Stimulated activated CD8-positive, alpha-beta memory T cell treated with anti-CD3 and anti-CD28 coated beads, Interleukin-7, amount 100 ng/mL, for 48 hours (primary cell): Measurements from ENCODE around the gene WWTR1.

Experiments
- DNase-seq, 2 donors: peaks; one replicate each; pipeline ENCODE4 v3.0.0-alpha.2; 2020; ENCODE audit warnings: low read depth in 1 of 2; ENCODE audit errors: extremely low read depth in 1 of 2

WWTR1 gene

DNA sequence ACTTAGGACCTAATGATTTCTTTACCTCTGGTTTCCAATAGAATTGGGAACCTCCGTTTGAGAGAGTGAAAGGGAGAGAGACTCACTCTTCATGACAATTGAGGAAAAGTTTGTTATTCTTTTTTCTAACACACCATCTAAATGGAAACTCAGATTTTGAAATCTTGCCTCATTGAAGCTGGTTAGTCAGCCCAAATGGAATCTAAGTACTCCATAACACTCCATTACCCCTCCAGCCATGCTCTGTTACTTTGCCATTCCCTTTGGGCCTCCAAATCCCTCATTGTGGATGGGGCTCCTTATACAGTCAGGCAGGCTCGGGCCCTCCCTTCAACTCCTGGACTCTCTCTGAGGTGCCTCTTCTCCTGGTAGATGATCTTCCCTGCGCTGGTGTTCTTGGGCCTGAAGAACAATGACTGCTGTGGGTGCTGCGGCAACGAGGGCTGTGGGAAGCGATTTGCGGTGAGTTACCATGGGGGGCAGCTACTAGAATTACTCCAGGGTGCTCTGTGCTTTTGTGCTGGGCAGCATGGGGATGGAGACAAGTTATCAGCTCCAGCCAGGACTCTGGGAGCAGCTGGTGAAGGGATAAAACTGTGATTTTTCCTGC, 182.3 kb downstream of the WWTR1 start:
- no peak for DNase-seq

- no peak for DNase-seq
Measured at GRCh38 chr3:149474250-149474817, 183.5 kb downstream of the WWTR1 start, which contains the start of gene TM4SF4. TSS of gene TM4SF4 (plus strand) at chr3:149474697. CDS start at chr3:149474878, 181 bp downstream.

- no peak for DNase-seq
Measured at GRCh38 chr3:149473357-149474249, 184.2 kb downstream of the WWTR1 start.

DNA sequence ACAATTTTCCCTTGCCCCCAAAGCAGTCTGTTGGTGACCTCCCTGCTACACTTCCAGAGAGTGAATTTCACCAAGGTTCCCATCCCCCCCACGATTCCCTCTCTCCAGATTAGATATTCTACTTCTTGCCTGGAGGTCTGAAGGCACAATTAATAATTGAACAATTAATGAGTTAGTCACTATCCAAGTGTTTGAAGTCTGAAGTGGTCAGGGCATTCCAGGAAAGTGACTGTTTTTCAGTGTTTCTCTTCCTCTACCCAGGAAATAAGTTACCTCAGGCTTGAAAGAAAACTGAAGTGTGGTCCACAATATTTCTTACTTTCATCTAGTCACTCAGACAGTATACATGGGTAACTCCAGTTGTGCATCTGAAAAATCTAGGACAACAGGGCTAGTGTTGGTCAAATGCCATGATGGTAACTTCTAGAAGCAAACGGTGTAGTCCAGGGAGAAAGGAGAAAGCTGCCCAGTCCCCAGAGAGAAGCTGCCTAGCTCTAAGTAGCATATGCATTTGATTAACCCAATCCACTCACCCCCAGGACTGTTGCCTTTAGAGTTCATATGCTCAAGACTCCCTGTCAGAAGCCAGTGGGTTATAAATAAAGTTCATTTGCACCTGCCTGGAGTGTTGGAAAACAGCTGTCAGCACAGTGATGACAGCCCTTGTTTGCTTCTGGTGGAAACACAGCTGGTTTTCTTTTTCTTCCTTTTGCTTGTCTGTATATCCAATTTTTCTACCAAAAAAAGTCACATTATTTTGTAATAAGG, 185.6 kb downstream of the WWTR1 start:
- no peak for DNase-seq

DNA sequence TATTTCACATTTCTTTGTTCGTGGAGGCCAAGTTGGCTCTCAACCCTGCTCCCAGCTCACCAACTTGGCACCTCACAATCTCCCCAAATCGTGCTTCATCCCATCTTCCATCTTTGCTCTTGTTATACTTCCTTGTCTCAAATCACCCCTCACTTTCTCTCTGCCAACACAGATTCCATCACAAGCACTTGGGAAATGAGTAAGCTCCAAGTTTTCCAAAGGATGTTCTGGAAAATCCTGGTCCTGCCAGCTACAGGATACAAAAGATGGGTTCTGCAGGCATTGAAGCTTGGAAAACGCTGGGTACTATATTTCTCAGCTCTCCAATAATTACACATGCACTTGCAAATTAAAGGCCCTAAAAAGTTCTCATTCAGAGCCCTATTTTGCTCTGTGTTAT, 187.4 kb downstream of the WWTR1 start:
- no peak for DNase-seq

DNA sequence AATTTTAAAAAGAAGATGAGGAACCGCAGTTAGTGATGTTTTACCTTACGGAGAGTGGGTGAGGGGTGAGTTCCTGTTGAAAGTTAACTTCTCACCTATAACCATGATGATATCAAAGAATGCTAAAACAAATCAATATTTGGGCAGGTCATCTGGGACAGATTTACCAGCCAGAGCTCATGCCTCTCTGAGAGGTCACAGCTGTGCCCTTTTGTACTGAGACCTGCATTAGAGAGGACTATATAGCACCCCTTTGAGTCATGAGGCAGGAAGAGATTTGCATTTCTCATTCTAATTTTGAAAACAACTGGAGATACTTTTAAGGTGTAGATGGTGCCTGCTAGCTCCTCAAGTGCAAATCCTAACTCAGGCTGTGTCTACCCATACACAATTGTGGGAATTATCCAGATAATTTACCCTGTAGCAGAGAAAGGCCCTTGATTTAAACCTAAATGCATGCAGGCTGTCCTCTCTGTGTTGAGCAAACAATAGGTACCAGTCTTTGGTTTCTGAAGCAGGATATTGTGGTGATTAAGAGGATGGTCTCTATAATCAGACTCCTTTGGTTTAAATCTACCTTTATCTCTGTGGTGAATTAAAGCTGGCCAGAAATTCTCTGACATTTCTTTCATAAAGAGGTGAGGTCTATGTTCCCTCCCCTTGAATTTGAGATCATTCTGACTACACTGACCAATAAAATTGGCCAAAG, 189.2 kb downstream of the WWTR1 start:
- DNase-seq = no peak
